Measurements from ENCODE around the gene SNX21.

SNX21 gene

GRCh38 chr20:45886590-45887345 lies 53.2 kb downstream of the SNX21 start:
- Histone ChIP-seq H3K27me3 (ENCODE audit: control insufficient read depth, low read length) (no peaks in the 10 kb centered on the region), H4K20me1 (ENCODE audit: control insufficient read depth, insufficient read depth, low read depth, low read length) (no peaks in the 10 kb centered on the region)

GRCh38 chr20:45887346-45887715 lies 53.7 kb downstream of the SNX21 start, which contains the start of gene SPATA25:
TSS of gene SPATA25 (minus strand) at chr20:45887622. CDS start at chr20:45887590, 32 bp downstream.
- TF ChIP-seq EZH2phosphoT487 (IDR thresholded peaks at IDR 0.05; ENCODE audit: borderline replicate concordance, low read length) = no peak
- TF ChIP-seq CTCF (IDR thresholded peaks at IDR 0.05; ENCODE audit: low read depth, low read length, poor library complexity, severe bottlenecking) = no peak
- Histone ChIP-seq H3K27ac (ENCODE audit: low read depth, low read length) (no peak within 1 kb of the TSS), H3K4me3 (ENCODE audit: low read length) (no peak within 1 kb of the TSS), H3K4me1 (ENCODE audit: control insufficient read depth, low read length) (peaks cover 19% of the 10 kb centered on the region), H4K20me1 (ENCODE audit: control insufficient read depth, insufficient read depth, low read depth, low read length) (no peaks in the 10 kb centered on the region), H3K9me3 (ENCODE audit: control insufficient read depth, insufficient read depth, low read length) (no peaks in the 10 kb centered on the region), H3K36me3 (ENCODE audit: control insufficient read depth, low read length) (peaks cover 28% of the 10 kb centered on the region), H3F3A (ENCODE audit: control insufficient read depth, insufficient read depth) (no peaks in the 10 kb centered on the region), H3K9me2 (replicated peaks; ENCODE audit: control insufficient read depth, low read length) (no peaks in the 10 kb centered on the region), H3K79me2 (ENCODE audit: control insufficient read depth, low read length) (peaks cover 14% of the 10 kb centered on the region), H3K4me2 (ENCODE audit: low read length) (no peak within 1 kb of the TSS), H3K27me3 (ENCODE audit: control insufficient read depth, low read length) (no peaks in the 10 kb centered on the region)

More at GRCh38 chr20:45886590-45887345, 53.2 kb downstream of the SNX21 start:
- no peaks in the 10 kb centered on the region for H3F3A ChIP-seq (ENCODE audit: control insufficient read depth, insufficient read depth)
- H3K4me2 ChIP-seq (ENCODE audit: low read length) = no peak overlapping the region
- peaks cover 30% of the 10 kb centered on the region for H3K36me3 ChIP-seq (ENCODE audit: control insufficient read depth, low read length)
- H3K79me2 ChIP-seq (ENCODE audit: control insufficient read depth, low read length) = peaks cover 20% of the 10 kb centered on the region
- no peaks in the 10 kb centered on the region for H3K9me2 ChIP-seq (replicated peaks; ENCODE audit: control insufficient read depth, low read length)
- no peak overlapping the region for H3K4me3 ChIP-seq (ENCODE audit: low read length)
- no peaks in the 10 kb centered on the region for H3K9me3 ChIP-seq (ENCODE audit: control insufficient read depth, insufficient read depth, low read length)
- TF ChIP-seq CTCF (IDR thresholded peaks at IDR 0.05; ENCODE audit: low read depth, low read length, poor library complexity, severe bottlenecking) = no peak
- TF ChIP-seq EZH2phosphoT487 (IDR thresholded peaks at IDR 0.05; ENCODE audit: borderline replicate concordance, low read length) = no peak
- H3K4me1 ChIP-seq (ENCODE audit: control insufficient read depth, low read length) = peaks cover 19% of the 10 kb centered on the region
- H3K27ac ChIP-seq (ENCODE audit: low read depth, low read length) = no peak overlapping the region

GRCh38 chr20:45888681-45889080 lies 55.1 kb downstream of the SNX21 start:
- Histone ChIP-seq H3F3A (ENCODE audit: control insufficient read depth, insufficient read depth) (no peaks in the 10 kb centered on the region), H3K9me3 (ENCODE audit: control insufficient read depth, insufficient read depth, low read length) (no peaks in the 10 kb centered on the region), H4K20me1 (ENCODE audit: control insufficient read depth, insufficient read depth, low read depth, low read length) (no peaks in the 10 kb centered on the region), H3K4me2 (ENCODE audit: low read length) (no peak overlapping the region), H3K27ac (ENCODE audit: low read depth, low read length) (no peak overlapping the region), H3K9me2 (replicated peaks; ENCODE audit: control insufficient read depth, low read length) (no peaks in the 10 kb centered on the region), H3K4me3 (ENCODE audit: low read length) (no peak overlapping the region), H3K4me1 (ENCODE audit: control insufficient read depth, low read length) (peaks cover 23% of the 10 kb centered on the region), H3K27me3 (ENCODE audit: control insufficient read depth, low read length) (no peaks in the 10 kb centered on the region), H3K79me2 (ENCODE audit: control insufficient read depth, low read length) (peaks cover under 1% of the 10 kb centered on the region), H3K36me3 (ENCODE audit: control insufficient read depth, low read length) (peaks cover 14% of the 10 kb centered on the region)
- TF ChIP-seq EZH2phosphoT487 (IDR thresholded peaks at IDR 0.05; ENCODE audit: borderline replicate concordance, low read length) = no peak
- no peak for TF ChIP-seq CTCF (IDR thresholded peaks at IDR 0.05; ENCODE audit: low read depth, low read length, poor library complexity, severe bottlenecking)
